NCI-H187 treated with DMSO at 0.1 percent for 48 hours (cell line): Measurements from ENCODE around the gene RASA4.
"Not testable (repeated sequence)": the region's sequence is repeated elsewhere in the genome, so short reads cannot be mapped to it uniquely, and the experiment has no call there.

ENCODE experiments used
- DNase-seq: peaks from one replicate; lab custom pipeline; 2025; lab: John Stamatoyannopoulos, UW

Gene RASA4

GRCh38 chr7:102616507-102617125 lies at the start of gene RASA4:
TSS of gene RASA4 (minus strand) at chr7:102616756. CDS start at chr7:102616689, 67 bp downstream.
- DNase-seq = not testable (repeated sequence)

DNA sequence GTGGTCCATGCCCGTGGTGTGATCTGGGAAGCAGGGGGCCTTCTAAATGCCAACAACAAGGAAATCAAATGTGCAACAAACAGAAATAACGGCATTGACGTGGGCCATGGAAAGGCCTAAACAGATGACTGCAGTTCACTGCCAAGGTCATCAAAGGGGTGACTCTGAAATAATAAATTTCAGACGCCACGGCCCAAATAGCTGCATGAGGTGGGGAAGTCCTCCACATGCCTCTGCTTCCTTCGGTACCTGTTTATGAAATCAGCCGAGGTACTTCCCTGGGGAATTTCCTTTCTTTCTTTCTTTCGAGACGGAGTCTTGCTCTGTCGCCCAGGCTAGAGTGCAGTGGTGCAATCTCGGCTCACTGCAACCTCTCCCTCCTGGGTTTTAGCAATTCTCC lies 48.2 kb upstream of the RASA4 start:
- not testable (repeated sequence) for DNase-seq

DNA sequence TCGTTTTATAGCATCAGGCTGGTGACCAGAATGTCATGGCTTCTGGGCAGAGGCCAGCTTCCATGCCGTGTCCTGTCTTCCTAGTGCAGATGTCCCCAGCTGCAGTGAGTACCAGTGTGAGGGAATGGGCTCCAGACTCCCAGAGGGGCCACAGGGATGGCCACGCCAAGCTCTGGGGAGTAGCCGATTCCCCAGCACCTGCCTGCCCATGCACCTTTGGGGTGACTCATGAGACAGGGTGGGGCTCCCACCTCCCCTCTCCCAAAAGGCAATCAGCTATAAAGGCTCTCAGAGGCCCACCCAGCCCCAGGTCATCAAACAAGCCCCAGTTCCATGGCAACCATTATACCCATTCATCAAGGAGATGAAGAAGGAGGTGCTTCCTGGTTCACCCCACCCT lies 33.4 kb upstream of the RASA4 start, which contains the start of gene SPDYE2B:
SPDYE2B (plus strand) TSS at position 396 of the 400 bp plus-strand sequence. CDS start 2,030 bp downstream, outside the sequence.
- DNase-seq = not testable (repeated sequence)

- DNase-seq = not testable (repeated sequence)
Measured at GRCh38 chr7:102647813-102648212, 31.3 kb upstream of the RASA4 start.

DNA sequence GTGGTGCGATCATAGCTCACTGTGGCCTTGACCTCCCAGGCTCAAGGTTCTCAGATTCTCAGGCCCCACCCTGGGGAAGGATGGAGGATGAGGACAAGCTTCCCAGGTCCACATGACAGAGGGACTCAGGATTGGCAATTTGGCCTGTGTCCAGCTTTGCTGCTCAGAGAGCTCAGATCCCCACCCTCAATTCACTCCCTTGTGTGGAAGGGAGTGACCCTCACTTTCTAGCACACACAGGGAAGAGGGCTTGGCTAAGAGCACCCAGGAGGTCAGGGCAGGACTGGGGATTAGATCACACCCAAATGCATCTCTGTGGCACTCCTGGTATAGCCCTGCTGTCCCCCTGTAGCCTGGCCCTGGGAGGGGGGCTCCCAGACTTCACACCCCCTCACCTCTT lies 26.8 kb upstream of the RASA4 start:
- not testable (repeated sequence) for DNase-seq

GRCh38 chr7:102642691-102643090 lies 26.1 kb upstream of the RASA4 start, which contains the start of gene UPK3BL1:
TSS of gene UPK3BL1 (minus strand) at chr7:102642791. CDS start at chr7:102642741, 50 bp downstream.
- not testable (repeated sequence) for DNase-seq

DNA sequence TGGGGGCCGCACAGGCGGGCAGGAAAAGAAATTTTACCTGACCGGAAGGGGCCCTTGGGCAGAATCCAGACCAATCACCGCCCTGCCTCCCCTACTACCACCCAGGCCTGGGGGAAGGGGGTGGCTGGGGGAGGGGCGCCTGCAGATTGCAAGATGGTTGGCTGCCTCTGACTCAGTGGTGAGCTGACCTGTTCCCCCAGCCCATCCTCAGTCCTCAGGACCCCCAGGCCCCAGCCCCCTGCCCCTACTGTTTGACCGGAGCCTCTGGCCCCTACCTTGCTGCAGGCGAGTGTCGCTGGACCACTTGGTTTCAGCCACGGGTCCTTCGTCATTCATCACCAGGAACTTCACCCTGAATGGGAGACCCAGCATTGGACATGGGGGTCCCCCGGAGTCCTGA lies 22.3 kb upstream of the RASA4 start:
- DNase-seq = not testable (repeated sequence)

- not testable (repeated sequence) for DNase-seq
Measured at GRCh38 chr7:102636956-102637355, 20.4 kb upstream of the RASA4 start.

DNA sequence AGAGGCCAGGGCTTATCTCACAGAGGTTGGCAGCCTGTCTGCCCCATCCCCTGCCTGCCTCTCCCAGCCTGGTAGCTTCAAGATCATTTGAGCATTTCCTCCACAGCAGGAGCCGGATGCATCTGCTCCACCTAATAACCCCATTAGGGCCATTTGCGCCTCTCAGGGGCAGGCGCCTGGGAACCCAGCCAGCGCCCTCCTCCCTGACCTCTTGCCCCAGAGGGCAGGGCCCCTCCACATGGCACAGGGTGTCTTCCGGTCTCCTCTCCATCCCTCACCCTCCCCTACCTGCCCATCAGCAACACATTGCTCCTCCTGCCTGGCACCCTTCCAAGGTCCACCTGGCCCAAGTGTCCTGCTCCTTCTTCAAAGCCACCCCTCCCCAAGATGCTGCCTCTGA lies 18.8 kb upstream of the RASA4 start:
- DNase-seq = not testable (repeated sequence)

- DNase-seq = not testable (repeated sequence)
Measured at GRCh38 chr7:102634299-102634698, 17.7 kb upstream of the RASA4 start.

DNA sequence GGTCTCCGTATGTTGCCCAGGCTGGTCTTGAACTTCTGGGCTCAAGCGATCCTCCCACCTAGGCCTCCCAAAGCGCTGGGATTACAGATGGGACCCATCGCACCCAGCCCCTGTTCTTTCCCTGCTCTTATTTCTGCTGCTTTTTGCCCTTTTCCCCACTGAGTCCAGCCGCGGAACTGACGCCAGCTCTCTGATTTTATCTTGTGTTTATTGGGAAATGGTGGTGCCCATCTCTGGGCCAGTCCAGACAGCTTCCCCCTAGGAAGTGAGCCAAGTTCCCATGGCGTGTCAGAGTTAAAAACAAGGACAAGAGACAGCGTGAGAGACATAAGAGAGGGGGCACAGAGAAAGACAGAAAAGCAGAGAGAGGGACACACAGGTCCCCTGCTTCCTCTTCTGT lies 14.1 kb upstream of the RASA4 start:
- DNase-seq = not testable (repeated sequence)

DNA sequence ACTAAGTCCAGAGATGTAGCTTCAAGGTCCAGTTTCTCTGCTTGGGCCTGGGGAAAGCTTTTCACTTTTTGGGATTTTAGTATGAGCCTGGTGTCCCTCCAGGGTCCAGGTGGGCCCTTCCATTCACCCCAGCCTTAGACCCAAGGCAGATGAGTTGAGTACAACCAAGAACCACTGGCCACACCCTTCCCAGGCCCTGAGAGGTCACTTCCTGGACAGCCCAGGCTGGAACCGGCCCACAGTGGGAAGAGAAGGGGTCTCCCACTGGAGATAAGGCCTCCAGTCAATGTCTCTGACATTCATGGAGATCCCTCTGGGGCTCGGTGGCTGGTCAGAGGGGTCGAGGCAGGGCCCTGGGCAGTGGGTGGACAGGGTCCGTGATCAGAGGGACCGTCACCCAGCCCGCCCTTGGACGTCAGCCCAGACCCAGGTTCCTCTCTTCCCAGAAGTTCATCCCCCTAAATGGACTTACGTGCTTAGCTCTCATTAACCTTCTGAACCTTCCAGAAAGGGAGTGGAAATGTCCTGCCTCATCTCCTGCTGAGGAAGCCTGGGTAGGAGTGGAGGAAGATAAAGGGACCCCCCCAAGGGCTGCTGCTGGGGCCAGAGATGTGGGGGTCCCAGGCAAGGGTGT lies 10.8 kb upstream of the RASA4 start:
- not testable (repeated sequence) for DNase-seq

GRCh38 chr7:102618122-102618521 lies 1.6 kb upstream of the RASA4 start:
- not testable (repeated sequence) for DNase-seq

DNA sequence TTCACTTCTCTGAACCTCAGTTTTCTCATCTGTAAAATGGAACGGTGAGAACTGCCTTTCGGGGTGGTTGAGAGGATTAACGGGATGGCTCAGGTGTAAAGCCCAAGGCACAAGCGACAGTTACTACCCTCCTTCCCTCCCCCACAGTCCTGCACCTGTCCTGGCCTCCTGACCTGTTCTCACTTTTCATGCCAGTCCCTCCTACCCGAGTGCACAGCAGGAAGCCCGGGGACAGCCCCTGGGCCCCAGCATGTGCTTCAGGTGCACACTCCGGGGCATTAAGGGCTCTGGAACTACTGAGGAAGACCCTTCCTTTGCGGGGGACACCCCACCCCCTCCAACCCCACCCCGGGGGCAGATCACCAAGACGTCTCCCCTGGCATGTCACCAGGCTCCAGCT lies 626 bp downstream of the RASA4 start:
- DNase-seq = not testable (repeated sequence)

GRCh38 chr7:102614873-102615272 lies 1.7 kb downstream of the RASA4 start:
- not testable (repeated sequence) for DNase-seq

- DNase-seq = not testable (repeated sequence)
Measured at GRCh38 chr7:102614346-102614697, 2.2 kb downstream of the RASA4 start.

DNA sequence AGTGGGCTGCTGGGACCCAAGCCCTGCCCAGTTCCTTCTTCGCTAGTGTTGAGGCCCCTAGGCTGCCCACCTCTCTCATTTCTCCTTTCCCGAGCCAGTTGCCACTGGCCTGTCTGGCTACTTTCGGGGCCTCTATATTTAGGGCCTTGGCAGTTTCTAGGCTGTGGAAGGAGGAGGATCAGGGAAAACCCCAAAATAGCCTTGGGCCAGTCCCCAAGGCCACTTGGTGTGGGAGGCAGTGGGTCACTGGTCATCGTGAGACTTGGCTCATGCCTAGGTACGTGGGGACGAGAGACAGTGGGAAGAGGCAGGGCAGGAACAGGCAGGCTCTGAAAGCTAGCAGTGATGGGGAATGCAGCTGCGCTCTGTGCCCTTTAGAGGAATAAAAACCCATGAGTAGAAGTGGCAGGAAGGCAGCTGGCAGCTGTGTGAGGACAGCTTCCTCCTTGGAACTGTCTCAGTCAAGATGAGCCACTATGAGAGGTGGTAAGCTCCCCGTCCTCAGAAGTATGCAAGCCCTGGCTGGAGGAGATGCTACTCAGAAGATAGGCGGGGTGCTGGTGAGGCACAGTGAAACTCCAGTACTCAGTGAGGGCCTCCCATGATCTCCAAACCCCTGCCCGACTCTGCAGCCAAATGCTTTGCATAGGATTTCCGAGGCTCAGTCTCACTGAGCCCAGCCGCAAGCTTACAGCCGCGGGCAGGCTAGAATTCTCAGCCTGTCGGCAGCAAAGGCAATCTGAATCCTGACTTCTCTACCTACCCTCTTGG lies 2.8 kb downstream of the RASA4 start:
- DNase-seq = not testable (repeated sequence)

DNA sequence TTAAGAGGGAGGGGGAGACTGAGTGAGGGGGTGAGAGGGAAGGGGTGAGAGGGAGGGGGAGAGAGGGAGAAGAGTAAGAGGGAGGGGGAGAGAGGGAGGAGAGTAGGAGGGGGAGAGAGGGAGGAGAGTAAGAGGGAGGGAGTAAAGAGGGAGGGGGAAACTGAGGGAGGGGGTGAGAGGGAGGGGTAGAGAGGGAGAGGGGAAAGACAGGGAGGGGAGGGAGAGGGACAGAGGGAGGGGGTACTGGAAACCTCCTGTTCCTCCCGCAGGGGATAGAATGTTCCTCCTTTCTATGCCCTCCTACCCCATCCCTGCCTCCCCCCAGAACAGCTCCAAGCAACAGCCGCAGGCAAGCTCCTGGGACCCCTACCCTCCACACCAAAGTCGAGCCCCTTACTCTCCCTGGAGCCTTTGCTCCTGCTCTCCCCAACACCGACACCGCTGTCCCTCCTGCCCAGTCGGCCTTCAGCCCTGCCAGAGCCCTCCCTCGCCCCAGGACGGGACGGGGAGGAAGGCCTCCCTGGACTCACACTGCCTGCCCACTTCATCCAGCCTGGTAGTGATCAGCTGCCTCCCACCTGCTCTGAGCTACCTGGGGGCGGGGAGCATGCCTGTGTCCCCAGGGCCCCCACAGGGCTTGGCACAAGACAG lies 4.8 kb downstream of the RASA4 start:
- DNase-seq = not testable (repeated sequence)

- DNase-seq = not testable (repeated sequence)
Measured at GRCh38 chr7:102611013-102611674, 5.4 kb downstream of the RASA4 start.

- not testable (repeated sequence) for DNase-seq
Measured at GRCh38 chr7:102610441-102610840, 6.1 kb downstream of the RASA4 start.

- not testable (repeated sequence) for DNase-seq
Measured at GRCh38 chr7:102609734-102610133, 6.8 kb downstream of the RASA4 start.
